Trophoblast cell (in vitro differentiated cells and primary cell): ENCODE results near the gene CWC22.

Source experiments
- DNase-seq, 2 donors: peaks; one replicate each; pipeline ENCODE4 v3.0.0-alpha.2; 2016
- H2AFZ ChIP-seq: 2 replicates; pipeline ENCODE4 v1.6.1; 2013; ENCODE audit warnings: low read length, moderate library complexity, mild to moderate bottlenecking; ENCODE audit not compliant: insufficient read depth, poor library complexity
- H2AK5ac ChIP-seq: 2 replicates; pipeline ENCODE4 v1.6.1; 2013; ENCODE audit warnings: mild to moderate bottlenecking, low read length
- H2BK120ac ChIP-seq: 2 replicates; pipeline ENCODE4 v1.6.1; 2013; ENCODE audit warnings: low read length, mild to moderate bottlenecking, moderate library complexity; ENCODE audit not compliant: insufficient read depth, poor library complexity
- H2BK12ac ChIP-seq: 2 replicates; pipeline ENCODE4 v1.6.1; 2013; ENCODE audit warnings: mild to moderate bottlenecking, low read length, moderate library complexity
- H2BK5ac ChIP-seq: 2 replicates; pipeline ENCODE4 v1.6.1; 2013; ENCODE audit warnings: low read length, low read depth, moderate library complexity, mild to moderate bottlenecking; ENCODE audit not compliant: poor library complexity
- H3K14ac ChIP-seq: 2 replicates; pipeline ENCODE4 v1.6.1; 2013; ENCODE audit warnings: mild to moderate bottlenecking, low read length
- H3K18ac ChIP-seq: 2 replicates; pipeline ENCODE4 v1.6.1; 2013; ENCODE audit warnings: mild to moderate bottlenecking, low read length
- H3K23ac ChIP-seq: 2 replicates; pipeline ENCODE4 v1.6.1; 2013; ENCODE audit warnings: low read length
- H3K27ac ChIP-seq: 2 replicates; pipeline ENCODE4 v1.5.1; 2013; ENCODE audit warnings: low read depth, mild to moderate bottlenecking, inconsistent platforms, low read length, moderate library complexity
- H3K27me3 ChIP-seq: 2 replicates; pipeline ENCODE4 v1.6.1; 2013; ENCODE audit warnings: inconsistent platforms, mild to moderate bottlenecking, low read length, moderate library complexity; ENCODE audit not compliant: insufficient read depth
- H3K36me3 ChIP-seq, 2 experiments: 1 replicate in 1 of 2; 2 replicates in 1 of 2; pipeline ENCODE4 v1.6.1; 2013; ENCODE audit warnings: low read length in 2 of 2, mild to moderate bottlenecking in 2 of 2, moderate library complexity in 1 of 2; ENCODE audit not compliant: insufficient read depth in 2 of 2, control insufficient read depth in 1 of 2
- H3K4ac ChIP-seq: 2 replicates; pipeline ENCODE4 v1.6.1; 2013; ENCODE audit warnings: low read depth, mild to moderate bottlenecking, low read length, moderate library complexity
- H3K4me1 ChIP-seq, 2 experiments: 1 replicate in 1 of 2; 2 replicates in 1 of 2; pipeline ENCODE4 v1.6.1; 2013; ENCODE audit warnings: low read length in 2 of 2, mild to moderate bottlenecking in 2 of 2, moderate library complexity in 1 of 2; ENCODE audit not compliant: insufficient read depth in 2 of 2, control insufficient read depth in 1 of 2
- H3K4me2 ChIP-seq: 2 replicates; pipeline ENCODE4 v1.6.1; 2013; ENCODE audit warnings: inconsistent platforms, mild to moderate bottlenecking, low read length, moderate library complexity
- H3K4me3 ChIP-seq: 2 replicates; pipeline ENCODE4 v1.5.1; 2013; ENCODE audit warnings: mild to moderate bottlenecking, low read depth, low read length, inconsistent platforms
- H3K79me1 ChIP-seq: one replicate; pipeline ENCODE4 v1.6.1; 2013; ENCODE audit warnings: low read length
- H3K79me2 ChIP-seq: 2 replicates; pipeline ENCODE4 v1.6.1; 2013; ENCODE audit warnings: low read length, mild to moderate bottlenecking; ENCODE audit not compliant: control insufficient read depth, insufficient read depth, poor library complexity
- H3K9ac ChIP-seq: 2 replicates; pipeline ENCODE4 v1.6.1; 2013; ENCODE audit warnings: mild to moderate bottlenecking, low read length
- H3K9me3 ChIP-seq: 2 replicates; pipeline ENCODE4 v1.6.1; 2013; ENCODE audit warnings: low read depth, mild to moderate bottlenecking, control low read depth, inconsistent platforms, low read length; ENCODE audit not compliant: insufficient read depth
- H4K12ac ChIP-seq: 2 replicates; pipeline ENCODE4 v1.6.1; 2013; ENCODE audit warnings: low read depth, mild to moderate bottlenecking, low read length, moderate library complexity
- H4K8ac ChIP-seq: 2 replicates; pipeline ENCODE4 v1.6.1; 2013; ENCODE audit warnings: low read depth, mild to moderate bottlenecking, low read length, moderate library complexity
- H4K91ac ChIP-seq: one replicate; pipeline ENCODE4 v1.6.1; 2013; ENCODE audit warnings: low read depth, mild to moderate bottlenecking, low read length, moderate library complexity
- WGBS: extraction: QIAGEN DNeasy Blood & Tissue Kit; methylation state at CpG from one replicate; pipeline ENCODE4 v1.1.7; 2013; ENCODE audit warnings: missing lambda C conversion rate; ENCODE audit not compliant: insufficient read length, insufficient coverage; ENCODE audit errors: extremely low coverage; 5-methylcytosine and 5-hydroxymethylcytosine counted together

Gene CWC22

GRCh38 chr2:180038997-180039396 lies 31.9 kb upstream of the CWC22 start:
- Histone ChIP-seq H3K9ac (no peak overlapping the region), H2AK5ac (no peak overlapping the region), H4K91ac (no peak overlapping the region), H3K9me3 (no peaks in the 10 kb centered on the region), H4K8ac (no peak overlapping the region), H3K27ac (no peak overlapping the region), H4K12ac (no peak overlapping the region), H3K79me2 (no peaks in the 10 kb centered on the region), H3K36me3 (no peaks in the 10 kb centered on the region), H3K23ac (no peak overlapping the region), H3K14ac (no peak overlapping the region), H3K27me3 (no peaks in the 10 kb centered on the region), H2AFZ (no peak overlapping the region), H3K4me3 (no peak overlapping the region), H3K4me1 (no peaks in the 10 kb centered on the region), H3K79me1 (no peaks in the 10 kb centered on the region), H2BK120ac (no peak overlapping the region), H3K4ac (no peak overlapping the region), H2BK12ac (no peak overlapping the region), H2BK5ac (no peak overlapping the region), H3K4me2 (no peak overlapping the region), H3K18ac (no peak overlapping the region)
- DNase-seq = no peak
- WGBS = no CpG with 5 or more reads among the region's 2 CpGs

GRCh38 chr2:180033993-180034894 lies 27.1 kb upstream of the CWC22 start:
- Histone ChIP-seq H3K4me1 (no peaks in the 10 kb centered on the region), H3K4ac (no peak overlapping the region), H2AK5ac (no peak overlapping the region), H3K9me3 (no peaks in the 10 kb centered on the region), H3K23ac (no peak overlapping the region), H2AFZ (no peak overlapping the region), H3K36me3 (no peaks in the 10 kb centered on the region), H3K79me1 (no peaks in the 10 kb centered on the region), H2BK12ac (no peak overlapping the region), H4K8ac (no peak overlapping the region), H2BK5ac (no peak overlapping the region), H3K27me3 (no peaks in the 10 kb centered on the region), H3K14ac (no peak overlapping the region), H3K18ac (no peak overlapping the region), H3K27ac (no peak overlapping the region), H3K4me2 (no peak overlapping the region), H3K9ac (no peak overlapping the region), H3K4me3 (no peak overlapping the region), H3K79me2 (no peaks in the 10 kb centered on the region), H4K91ac (no peak overlapping the region), H4K12ac (no peak overlapping the region), H2BK120ac (no peak overlapping the region)
- DNase-seq = no peak
- WGBS = no CpG with 5 or more reads among the region's 5 CpGs

GRCh38 chr2:180029575-180029974 lies 22.5 kb upstream of the CWC22 start:
- no peak overlapping the region for H3K27ac ChIP-seq
- no peak overlapping the region for H2BK5ac ChIP-seq
- no peaks in the 10 kb centered on the region for H3K27me3 ChIP-seq
- no peak overlapping the region for H2AK5ac ChIP-seq
- no peak overlapping the region for H4K8ac ChIP-seq
- H3K4me2 ChIP-seq = no peak overlapping the region
- H2AFZ ChIP-seq = no peak overlapping the region
- no peak overlapping the region for H2BK120ac ChIP-seq
- H3K36me3 ChIP-seq = no peaks in the 10 kb centered on the region
- no peak overlapping the region for H3K14ac ChIP-seq
- no peak overlapping the region for H4K12ac ChIP-seq
- no peaks in the 10 kb centered on the region for H3K4me1 ChIP-seq
- H2BK12ac ChIP-seq = no peak overlapping the region
- H3K18ac ChIP-seq = no peak overlapping the region
- no peaks in the 10 kb centered on the region for H3K79me1 ChIP-seq
- H3K9me3 ChIP-seq = no peaks in the 10 kb centered on the region
- no peak overlapping the region for H3K4ac ChIP-seq
- H3K4me3 ChIP-seq = no peak overlapping the region
- no peak overlapping the region for H4K91ac ChIP-seq
- no peak for DNase-seq
- no peaks in the 10 kb centered on the region for H3K79me2 ChIP-seq
- WGBS = no CpG with 5 or more reads among the region's 1 CpG
- no peak overlapping the region for H3K9ac ChIP-seq
- H3K23ac ChIP-seq = no peak overlapping the region

DNA sequence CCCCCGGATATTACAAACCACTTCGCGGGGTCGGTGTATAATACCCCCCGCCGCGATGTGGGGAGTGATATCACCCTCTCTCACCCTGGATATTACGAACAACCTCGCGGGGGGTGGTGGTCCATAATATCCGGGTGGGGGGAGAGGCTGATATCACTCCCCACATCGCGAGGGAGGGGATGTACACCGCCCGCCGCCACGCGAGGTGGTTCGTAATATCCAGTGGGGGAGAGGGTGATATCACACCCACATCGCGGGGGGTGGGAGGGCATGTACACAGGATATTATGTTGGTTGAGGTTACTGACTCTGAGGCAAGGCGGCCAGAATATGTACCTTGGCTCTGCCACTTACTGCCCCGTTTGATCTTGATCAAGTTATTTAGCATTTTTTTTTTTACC lies 14.8 kb upstream of the CWC22 start:
- Histone ChIP-seq H2AK5ac (no peak overlapping the region), H3K4ac (no peak overlapping the region), H3K79me1 (no peaks in the 10 kb centered on the region), H4K12ac (no peak overlapping the region), H4K8ac (no peak overlapping the region), H3K4me3 (no peak overlapping the region), H3K36me3 (no peaks in the 10 kb centered on the region), H3K27me3 (no peaks in the 10 kb centered on the region), H3K4me2 (peak overlapping the region; percentile 19), H3K23ac (no peak overlapping the region), H3K9ac (no peak overlapping the region), H3K27ac (no peak overlapping the region), H3K79me2 (no peaks in the 10 kb centered on the region), H2BK120ac (no peak overlapping the region), H3K9me3 (no peaks in the 10 kb centered on the region), H2AFZ (no peak overlapping the region), H4K91ac (no peak overlapping the region), H3K4me1 (no peaks in the 10 kb centered on the region), H3K18ac (no peak overlapping the region), H2BK5ac (no peak overlapping the region), H3K14ac (no peak overlapping the region), H2BK12ac (no peak overlapping the region)
- no peak for DNase-seq
- no CpG with 5 or more reads among the region's 23 CpGs for WGBS
